ENCODE measurements around the gene P2RX4. TPM values are rescaled to one million over a fixed set of nuclear protein-coding genes. Genes with fewer than 3 reads are reported as not detected.
A peak's percentile ranks its signal among the peaks of the same experiment; 100 is the strongest.
"Not testable (repeated sequence)": the region's sequence is repeated elsewhere in the genome, so short reads cannot be mapped to it uniquely, and the experiment has no call there.

Gene P2RX4
- total and polyA plus RNA-seq, 12 donors, result 3.7 to 12.6 (median 5.5) TPM

DNA sequence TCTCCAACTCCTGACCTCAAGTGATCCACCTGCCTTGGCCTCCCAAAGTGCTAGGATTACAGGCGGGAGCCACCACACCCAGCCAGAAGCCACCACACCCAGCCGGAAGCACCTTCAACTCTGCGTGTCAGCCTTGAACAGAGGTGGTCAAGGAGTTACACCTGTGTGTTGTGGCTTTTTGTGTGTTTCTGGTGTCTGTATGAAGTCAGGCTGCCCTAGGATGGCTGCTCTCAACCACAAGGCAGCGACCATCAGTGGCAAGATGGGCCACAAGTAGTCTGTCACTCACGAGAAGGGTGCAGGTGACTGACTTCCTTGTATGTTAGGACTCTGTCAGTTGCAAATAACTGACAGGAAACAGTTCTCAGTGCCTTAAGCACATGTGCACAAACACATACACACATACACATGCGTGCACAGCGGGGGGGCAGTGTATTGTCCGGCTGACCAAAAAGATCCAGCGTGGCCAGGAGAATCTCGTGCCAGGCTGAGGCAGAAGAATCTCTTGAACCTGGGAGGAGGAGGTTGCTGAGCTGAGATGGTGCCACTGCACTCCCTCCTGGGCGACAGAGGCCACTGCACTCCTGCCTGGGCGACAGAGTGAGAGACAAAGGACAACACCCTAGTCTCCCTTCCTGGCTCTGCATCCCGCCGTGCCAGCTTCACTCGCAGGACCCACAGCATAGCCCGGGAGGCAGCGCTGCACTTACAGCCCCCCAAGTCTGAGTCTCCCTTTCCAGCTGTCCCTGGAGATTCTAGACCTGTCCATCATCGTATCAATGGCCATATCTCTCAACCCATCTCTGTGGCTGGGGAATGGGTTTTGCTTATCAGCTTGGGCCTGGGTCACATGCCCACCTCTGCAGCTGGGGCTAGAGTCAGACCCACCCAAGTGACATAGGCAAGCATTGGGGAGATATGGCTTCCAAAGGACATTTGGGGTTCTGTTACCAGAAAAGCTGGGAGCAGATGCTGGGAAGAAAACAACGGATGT, 13.7 kb downstream of the P2RX4 start:
- peaks cover 0 to 76% (median 9%) of the 10 kb centered on the region in 9 donors for H3K36me3 ChIP-seq
- DNase-seq, result no peak
- H3K4me3 ChIP-seq, result no peak overlapping the region
- H3K27me3 ChIP-seq, result no peaks in the 10 kb centered on the region
- peaks cover 0 to 14% (median 0%) of the 10 kb centered on the region in 9 donors for H3K4me1 ChIP-seq
- 86 to 89% methylated on average over 19 of the region's 19 CpGs for WGBS, 2 donors
- TF ChIP-seq, protein P1, sequence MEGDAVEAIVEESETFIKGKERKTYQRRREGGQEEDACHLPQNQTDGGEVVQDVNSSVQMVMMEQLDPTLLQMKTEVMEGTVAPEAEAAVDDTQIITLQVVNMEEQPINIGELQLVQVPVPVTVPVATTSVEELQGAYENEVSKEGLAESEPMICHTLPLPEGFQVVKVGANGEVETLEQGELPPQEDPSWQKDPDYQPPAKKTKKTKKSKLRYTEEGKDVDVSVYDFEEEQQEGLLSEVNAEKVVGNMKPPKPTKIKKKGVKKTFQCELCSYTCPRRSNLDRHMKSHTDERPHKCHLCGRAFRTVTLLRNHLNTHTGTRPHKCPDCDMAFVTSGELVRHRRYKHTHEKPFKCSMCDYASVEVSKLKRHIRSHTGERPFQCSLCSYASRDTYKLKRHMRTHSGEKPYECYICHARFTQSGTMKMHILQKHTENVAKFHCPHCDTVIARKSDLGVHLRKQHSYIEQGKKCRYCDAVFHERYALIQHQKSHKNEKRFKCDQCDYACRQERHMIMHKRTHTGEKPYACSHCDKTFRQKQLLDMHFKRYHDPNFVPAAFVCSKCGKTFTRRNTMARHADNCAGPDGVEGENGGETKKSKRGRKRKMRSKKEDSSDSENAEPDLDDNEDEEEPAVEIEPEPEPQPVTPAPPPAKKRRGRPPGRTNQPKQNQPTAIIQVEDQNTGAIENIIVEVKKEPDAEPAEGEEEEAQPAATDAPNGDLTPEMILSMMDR (IDR thresholded peaks at IDR 0.05), result peak in 1 of 9 donors; percentile 29
- no peaks in the 10 kb centered on the region for H3K9me3 ChIP-seq
- intact Hi-C loops (cut with DNase I), result loop anchor here in 1 of 10 donors (10.0 kb wide), 1 partner anchor 109 kb away; no protein-coding TSS in a partner anchor
- ATAC-seq, result no peak
- peak overlapping the region in 1 of 10 donors; percentile 36 for H3K27ac ChIP-seq

DNA sequence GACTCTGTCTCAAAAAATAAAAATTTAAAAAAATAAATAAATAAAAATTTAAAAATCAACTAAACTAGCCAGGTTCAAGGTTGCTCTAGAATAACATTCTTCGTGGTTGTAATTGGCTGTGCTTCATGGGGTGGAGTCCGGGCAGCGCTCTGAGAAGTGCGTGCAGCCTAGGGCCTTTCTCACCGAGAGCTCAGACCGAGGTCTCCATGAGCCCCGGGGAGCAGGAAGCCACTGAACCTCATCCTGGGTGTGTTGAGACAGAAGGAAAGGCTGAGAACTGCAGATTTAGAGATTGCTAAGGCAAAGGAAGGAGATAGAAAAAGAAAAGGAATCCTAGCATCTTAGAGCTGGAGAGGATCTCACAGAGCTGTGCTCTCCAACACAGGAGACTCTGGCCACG, 14.7 kb downstream of the P2RX4 start:
- Histone ChIP-seq H3K27ac (no peak overlapping the region), H3K36me3 (peaks cover 0 to 80% (median 9%) of the 10 kb centered on the region in 9 donors), H3K4me3 (no peak overlapping the region), H3K9me3 (no peaks in the 10 kb centered on the region), H3K27me3 (no peaks in the 10 kb centered on the region), H3K4me1 (peaks cover 0 to 14% (median 0%) of the 10 kb centered on the region in 9 donors)
- TF ChIP-seq, protein P1 (IDR thresholded peaks at IDR 0.05), result no peak
- DNase-seq (no peak), ATAC-seq (no peak)
- intact Hi-C loops (cut with DNase I), result loop anchor here in 1 of 10 donors (10.0 kb wide), 1 partner anchor 110 kb away; no protein-coding TSS in a partner anchor
- WGBS, 2 donors, result 87 to 93% methylated on average over 8 of the region's 8 CpGs

DNA sequence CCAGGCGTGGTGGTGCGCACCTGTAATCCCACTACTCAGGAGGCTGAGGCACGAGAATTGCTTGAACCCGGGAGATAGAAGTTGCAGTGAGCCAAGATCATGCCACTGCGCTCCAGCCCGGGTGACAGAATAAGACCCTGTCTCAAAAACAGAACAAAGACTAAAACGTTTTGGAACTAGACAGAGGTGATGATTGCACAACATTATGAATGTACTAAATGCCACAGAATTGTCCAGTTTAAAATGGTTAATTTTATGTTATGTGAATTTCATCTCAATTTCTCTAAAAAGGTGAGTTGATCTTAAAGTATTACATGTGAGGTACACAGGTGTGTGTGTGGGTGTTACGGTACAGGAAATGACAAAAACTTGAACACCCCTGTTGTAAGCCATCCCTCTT, 16.5 kb downstream of the P2RX4 start:
- H3K4me1 ChIP-seq, result peaks cover 0 to 22% (median 0%) of the 10 kb centered on the region in 9 donors
- intact Hi-C loops (cut with DNase I), result loop anchor here in 1 of 10 donors (10.0 kb wide), 1 partner anchor 112 kb away; no protein-coding TSS in a partner anchor
- H3K36me3 ChIP-seq, result peaks cover 0 to 81% (median 9%) of the 10 kb centered on the region in 9 donors

DNA sequence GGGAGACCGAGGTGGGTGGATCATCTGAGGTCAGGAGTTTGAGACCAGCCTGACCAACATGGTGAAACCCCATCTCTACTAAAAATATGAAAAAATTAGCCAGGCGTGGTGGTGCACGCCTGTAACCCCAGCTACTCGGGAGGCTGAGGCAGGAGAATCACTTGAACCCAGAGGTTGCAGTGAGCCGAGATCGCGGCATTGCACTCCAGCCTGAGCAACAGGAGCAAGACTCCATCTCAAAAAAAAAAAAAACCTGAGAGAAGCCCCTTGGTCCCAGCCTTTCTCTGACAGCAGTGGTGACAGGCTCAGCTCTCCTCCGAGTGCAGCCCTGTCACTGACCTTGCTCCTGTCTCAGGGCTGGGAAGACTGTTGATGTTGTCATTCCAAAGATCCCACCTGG, 16.9 kb downstream of the P2RX4 start:
- not testable (repeated sequence) for H3K4me3 ChIP-seq, H3K9me3 ChIP-seq, DNase-seq, H3K27me3 ChIP-seq, H3K27ac ChIP-seq, ATAC-seq
- H3K4me1 ChIP-seq, result peaks cover 0 to 22% (median 0%) of the 10 kb centered on the region in 9 donors
- intact Hi-C loops (cut with DNase I), result loop anchor here in 1 of 10 donors (10.0 kb wide), 1 partner anchor 112 kb away; no protein-coding TSS in a partner anchor
- WGBS, 2 donors, result 95 to 99% methylated on average over 8 of the region's 8 CpGs
- H3K36me3 ChIP-seq, result peaks cover 0 to 80% (median 7%) of the 10 kb centered on the region in 9 donors

More for the DNA sequence above, 16.5 kb downstream of the P2RX4 start:
- no peaks in the 10 kb centered on the region for H3K9me3 ChIP-seq
- no peak for DNase-seq
- ATAC-seq, result no peak
- WGBS, 2 donors, result 90 to 93% methylated on average over 8 of the region's 8 CpGs
- no peaks in the 10 kb centered on the region for H3K27me3 ChIP-seq
- TF ChIP-seq, protein P1 (IDR thresholded peaks at IDR 0.05), result no peak
- H3K4me3 ChIP-seq, result no peak overlapping the region
- no peak overlapping the region for H3K27ac ChIP-seq
